GM12891 (cell line): Measurements from ENCODE around the gene B3GALNT2.

ENCODE experiments used
- DNase-seq: peaks from one replicate; pipeline ENCODE4 v3.0.0; 2011; ENCODE audit warnings: low spot score; ENCODE audit not compliant: insufficient read length
- FAIRE-seq: peaks from 2 replicates; lab custom pipeline; 2011; peaks lifted over from hg19 to GRCh38; lab: Jason Lieb, UNC
- PAX5 ChIP-seq: IDR thresholded peaks from 2 replicates; pipeline ENCODE4 v1.6.1; 2011; ENCODE audit warnings: low read length, moderate library complexity, mild to moderate bottlenecking; ENCODE audit not compliant: insufficient read depth, severe bottlenecking
- POLR2A ChIP-seq: IDR thresholded peaks from 2 replicates; pipeline ENCODE4 v1.6.1; 2011; ENCODE audit warnings: low read depth, low read length, control low read depth
- POLR2AphosphoS5 ChIP-seq: IDR thresholded peaks from 2 replicates; pipeline ENCODE4 v1.6.1; 2011; ENCODE audit warnings: low read depth, low read length, control low read depth
- POU2F2 ChIP-seq: IDR thresholded peaks from 2 replicates; pipeline ENCODE4 v1.6.1; 2011; ENCODE audit warnings: low read depth, mild to moderate bottlenecking, control low read depth, low read length, moderate library complexity
- SPI1 ChIP-seq: IDR thresholded peaks from 2 replicates; pipeline ENCODE4 v1.6.1; 2011; ENCODE audit warnings: low read depth, low read length, control low read depth
- TAF1 ChIP-seq: IDR thresholded peaks from 2 replicates; pipeline ENCODE4 v1.6.1; 2011; ENCODE audit warnings: low read depth, low read length, control low read depth

Gene B3GALNT2

DNA sequence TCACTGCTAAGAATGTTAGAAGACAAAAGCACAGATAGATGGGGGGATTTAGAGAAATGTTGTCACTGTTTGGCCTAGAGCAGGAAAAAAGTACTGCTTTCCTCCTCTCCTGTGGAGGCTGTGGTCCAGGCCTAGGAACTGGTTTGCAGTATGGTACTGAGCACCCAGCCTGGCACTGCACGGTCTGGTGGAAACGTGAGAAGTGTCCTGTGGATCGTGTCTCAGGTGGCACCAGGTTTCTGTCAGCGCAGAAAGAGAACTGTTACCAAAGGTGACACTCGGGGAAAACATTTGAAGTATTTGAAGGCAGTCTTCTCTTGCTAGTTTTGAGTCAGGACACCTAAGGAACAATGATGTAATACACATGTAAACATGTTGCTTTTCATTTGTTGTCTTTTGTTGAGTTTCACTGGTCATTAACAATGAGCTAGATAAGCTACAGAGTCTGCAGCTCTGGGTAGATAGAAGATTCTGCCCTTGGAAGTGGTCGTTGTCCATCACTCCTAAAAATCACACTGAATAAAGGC, 63.0 kb downstream of the B3GALNT2 start:
- no peak for DNase-seq
- no peak for FAIRE-seq
- no peak for TF ChIP-seq PAX5
- TF ChIP-seq POLR2AphosphoS5: no peak
- TF ChIP-seq POLR2A: no peak
- TF ChIP-seq SPI1: no peak
- no peak for TF ChIP-seq POU2F2
- no peak for TF ChIP-seq TAF1

DNA sequence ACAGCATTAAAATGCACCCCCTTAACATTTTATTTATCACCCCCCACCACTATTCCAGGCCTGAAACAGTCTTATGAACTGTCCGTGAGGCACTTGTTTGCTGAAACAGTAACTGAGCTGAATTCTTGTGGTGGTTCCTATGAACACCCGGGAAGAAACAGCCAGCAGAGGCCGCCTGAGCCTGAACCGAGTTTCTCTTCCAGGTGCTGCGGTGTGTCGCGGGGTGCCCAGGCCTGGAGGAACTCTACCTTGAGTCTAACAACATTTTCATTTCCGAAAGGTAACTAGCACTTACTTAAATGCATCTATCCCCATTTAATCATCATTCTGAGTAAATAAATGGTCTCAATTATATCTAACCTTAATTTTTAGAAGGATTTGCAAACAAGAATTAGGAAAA, 70.3 kb downstream of the B3GALNT2 start:
- FAIRE-seq (no peak), DNase-seq (no peak)
- TF ChIP-seq PAX5 (no peak), POLR2AphosphoS5 (no peak), POU2F2 (no peak)

DNA sequence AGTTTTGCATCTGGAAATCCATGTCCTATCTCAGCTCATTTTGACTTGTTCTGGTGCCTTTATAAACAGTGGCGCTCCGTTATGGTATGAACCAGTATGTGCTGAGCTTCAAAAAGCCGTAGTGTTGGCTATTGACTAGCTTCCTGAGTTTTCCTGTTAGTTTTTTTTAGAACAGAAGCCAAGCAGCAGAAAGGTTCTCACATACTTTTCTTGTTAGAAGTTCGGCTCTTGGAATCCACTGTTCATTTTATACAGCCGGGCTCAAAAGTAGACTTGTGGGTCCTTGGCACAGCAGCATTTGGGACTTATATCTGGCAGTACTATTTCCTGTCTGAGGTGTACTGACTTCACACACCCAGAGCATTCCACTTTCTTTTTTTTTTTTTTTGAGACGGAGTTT, 73.3 kb downstream of the B3GALNT2 start:
- DNase-seq (no peak), FAIRE-seq (no peak)
- no peak for TF ChIP-seq POLR2A
- no peak for TF ChIP-seq POLR2AphosphoS5
- TF ChIP-seq PAX5: no peak
- TF ChIP-seq TAF1: no peak
- TF ChIP-seq POU2F2: no peak
- TF ChIP-seq SPI1: no peak

DNA sequence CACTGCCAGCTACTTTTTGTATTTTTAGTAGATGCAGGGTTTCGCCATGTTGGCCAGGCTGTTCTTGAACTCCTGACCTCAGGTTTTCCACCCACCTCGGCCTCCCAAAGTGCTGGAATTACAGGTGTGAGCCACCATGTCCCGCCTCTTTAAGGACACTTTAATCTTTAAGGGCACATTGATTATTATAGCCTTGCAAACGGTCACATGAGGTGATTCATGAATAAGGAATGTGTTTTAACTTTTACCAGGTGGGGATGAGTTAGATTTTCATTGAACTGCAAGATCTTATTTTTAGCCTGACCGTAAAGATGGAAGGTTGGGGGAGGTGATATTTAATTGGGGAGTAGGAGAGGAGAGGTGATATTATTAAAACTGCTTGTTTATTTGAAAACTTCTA, 75.1 kb downstream of the B3GALNT2 start:
- FAIRE-seq (no peak), DNase-seq (no peak)
- TF ChIP-seq POLR2AphosphoS5 (no peak), POU2F2 (no peak), PAX5 (no peak), TAF1 (no peak), SPI1 (no peak), POLR2A (no peak)

DNA sequence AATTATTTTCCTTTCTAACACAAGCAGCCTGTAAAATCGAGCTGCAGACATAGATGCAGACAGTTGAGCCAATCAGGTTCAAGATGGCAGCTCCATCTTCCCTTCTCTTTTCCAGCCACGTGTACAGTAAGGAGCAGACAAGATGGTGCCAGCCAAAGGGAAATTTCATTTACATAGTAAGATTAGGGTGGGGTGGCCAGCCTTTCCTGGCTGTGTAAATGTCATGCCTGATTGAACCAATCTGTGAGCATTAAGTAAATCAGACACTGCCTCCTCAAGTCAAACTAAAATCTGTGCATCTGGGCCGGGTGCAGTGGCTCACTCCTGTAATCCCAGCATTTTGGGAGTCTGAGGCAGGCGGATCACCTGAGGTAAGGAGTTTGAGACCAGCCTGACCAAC, 76.8 kb downstream of the B3GALNT2 start:
- no peak for DNase-seq
- TF ChIP-seq SPI1: no peak
- TF ChIP-seq POLR2AphosphoS5: no peak
- TF ChIP-seq POLR2A: no peak
- no peak for TF ChIP-seq POU2F2
- no peak for TF ChIP-seq TAF1
- TF ChIP-seq PAX5: no peak
- FAIRE-seq: no peak

DNA sequence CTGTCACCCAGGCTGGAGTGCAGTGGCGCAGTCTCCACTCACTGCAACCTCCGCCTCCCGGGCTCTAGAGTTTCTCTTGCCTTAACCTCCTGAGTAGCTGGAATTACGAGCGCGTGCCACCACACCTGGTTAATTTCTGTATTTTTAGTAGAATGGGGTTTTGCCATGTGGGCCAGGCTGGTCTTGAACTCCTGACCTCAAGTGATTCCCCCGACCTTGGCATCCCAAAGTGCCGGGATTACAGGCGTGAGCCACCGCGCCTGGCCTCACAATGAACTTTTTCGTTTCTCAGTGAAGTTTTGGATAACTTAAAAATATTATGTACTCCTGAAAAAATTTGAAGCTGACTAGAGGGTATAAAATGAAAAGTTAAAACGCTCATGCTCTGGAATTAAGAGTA, 77.6 kb downstream of the B3GALNT2 start:
- TF ChIP-seq SPI1: no peak
- TF ChIP-seq TAF1: no peak
- TF ChIP-seq POLR2A: no peak
- no peak for TF ChIP-seq POLR2AphosphoS5
- no peak for TF ChIP-seq POU2F2
- no peak for TF ChIP-seq PAX5
- DNase-seq (no peak), FAIRE-seq (no peak)

DNA sequence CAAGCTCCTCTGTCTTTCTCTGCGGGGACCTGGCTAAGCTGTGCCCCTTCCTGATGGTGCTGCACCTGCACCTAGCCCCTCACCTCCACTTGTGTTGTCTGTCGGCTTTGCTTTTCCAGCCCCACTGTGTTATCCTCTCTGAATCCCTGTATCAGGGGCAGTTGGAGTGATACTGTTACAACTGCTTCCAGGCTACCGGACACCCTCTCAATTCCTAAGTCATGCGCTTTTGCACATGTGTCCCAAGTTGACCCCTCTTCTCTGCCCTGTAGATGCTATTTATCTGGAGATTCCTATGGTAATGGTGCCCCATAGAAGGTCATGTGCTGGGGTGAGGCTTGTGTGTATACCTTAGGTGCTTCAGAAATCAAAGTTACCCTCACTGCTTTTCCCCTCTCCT, 78.1 kb downstream of the B3GALNT2 start:
- no peak for FAIRE-seq
- no peak for TF ChIP-seq TAF1
- TF ChIP-seq PAX5: no peak
- no peak for TF ChIP-seq SPI1
- TF ChIP-seq POLR2A: no peak
- no peak for TF ChIP-seq POLR2AphosphoS5
- no peak for TF ChIP-seq POU2F2
- DNase-seq: no peak

DNA sequence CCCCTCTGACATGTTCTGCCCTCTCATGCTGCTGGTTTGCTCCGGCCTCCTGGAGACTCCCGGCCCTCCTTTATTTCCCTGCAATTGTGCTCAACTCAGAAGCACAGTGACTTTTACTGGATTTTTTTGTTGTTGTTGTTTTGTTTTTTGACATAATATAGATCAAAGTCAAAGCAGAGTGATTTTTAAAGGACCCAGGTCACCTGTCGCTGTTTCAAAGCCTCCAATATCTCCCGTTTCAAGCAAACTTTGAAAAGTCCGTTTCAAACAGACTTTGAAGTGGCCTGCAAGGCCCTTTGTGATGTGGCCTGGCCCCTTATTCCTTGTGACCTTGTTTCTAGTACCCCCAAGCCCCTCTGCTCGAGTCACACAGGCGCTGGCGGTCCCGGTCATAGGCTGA, 78.9 kb downstream of the B3GALNT2 start:
- DNase-seq (no peak), FAIRE-seq (no peak)
- no peak for TF ChIP-seq PAX5

DNA sequence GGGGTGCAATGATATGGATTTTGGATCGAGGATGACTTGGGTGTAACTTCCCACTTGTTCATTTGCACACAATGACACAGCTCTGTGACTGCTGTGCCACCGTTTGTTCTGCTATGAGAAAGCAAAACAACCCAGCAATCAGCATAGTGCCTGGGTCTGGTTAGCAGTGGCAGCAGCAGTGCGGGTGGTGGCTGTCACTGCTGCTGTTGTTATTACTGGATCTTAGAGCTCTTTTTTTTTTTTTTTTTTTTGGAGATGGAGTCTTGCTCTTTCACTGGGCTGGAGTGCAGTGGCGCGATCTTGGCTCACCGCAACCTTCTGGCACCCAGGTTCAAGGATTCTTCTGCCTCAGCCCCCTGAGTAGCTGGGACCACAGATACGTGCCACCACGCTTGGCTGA, 80.2 kb downstream of the B3GALNT2 start:
- TF ChIP-seq PAX5 (no peak), TAF1 (no peak), POU2F2 (no peak), SPI1 (no peak), POLR2AphosphoS5 (no peak), POLR2A (no peak)
- FAIRE-seq (no peak), DNase-seq (no peak)

DNA sequence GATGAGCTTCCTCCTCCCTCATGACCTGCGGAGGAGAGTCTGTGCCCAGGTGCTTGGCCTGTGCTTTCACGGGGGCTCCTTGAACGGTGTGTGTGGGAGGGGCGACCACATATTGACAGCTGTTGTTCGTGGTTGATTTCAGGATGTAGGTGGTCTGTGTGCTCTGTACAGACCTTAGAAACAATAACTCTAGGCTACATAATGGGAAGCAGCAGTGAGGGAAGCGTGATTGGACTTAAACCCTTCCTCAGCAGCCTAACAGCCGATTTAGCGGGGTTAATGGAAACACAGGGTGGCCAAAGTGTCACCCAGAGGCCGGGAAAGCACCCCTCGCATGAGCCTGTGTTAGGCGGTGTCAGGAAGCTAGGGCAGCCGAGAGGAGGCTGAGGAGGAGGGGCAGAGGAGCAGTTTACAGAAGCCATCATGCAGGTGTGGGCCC, 81.0 kb downstream of the B3GALNT2 start:
- FAIRE-seq (peak; percentile 76), DNase-seq (peak; percentile 29)
- TF ChIP-seq PAX5: no peak
- no peak for TF ChIP-seq SPI1
- TF ChIP-seq TAF1: no peak
- TF ChIP-seq POLR2A: no peak
- TF ChIP-seq POU2F2: no peak
- no peak for TF ChIP-seq POLR2AphosphoS5

DNA sequence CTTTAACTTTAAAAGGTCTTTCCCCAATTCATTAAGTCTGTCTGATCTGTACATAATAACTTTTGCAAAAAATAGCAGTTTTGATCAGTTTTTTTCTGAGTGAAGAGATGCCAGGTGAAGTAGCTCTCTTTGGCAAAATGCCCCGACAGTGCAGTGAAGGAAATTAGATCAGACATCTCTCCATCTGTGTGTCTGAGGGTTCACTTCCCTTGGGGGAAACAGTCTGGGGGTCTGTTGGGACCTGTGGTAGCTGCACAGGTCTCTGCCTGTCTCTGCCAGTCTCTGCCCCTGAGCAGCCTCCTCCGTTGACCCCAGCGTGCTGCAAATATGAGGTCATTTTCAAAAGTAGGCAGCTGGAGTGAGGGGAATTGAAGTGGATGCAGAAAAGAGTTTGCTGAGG, 82.5 kb downstream of the B3GALNT2 start:
- FAIRE-seq (no peak), DNase-seq (no peak)
- TF ChIP-seq PAX5 (no peak), POLR2A (no peak), POLR2AphosphoS5 (no peak), TAF1 (no peak), POU2F2 (no peak), SPI1 (no peak)
